GM21786 (cell line): ENCODE results near the gene SMAD4.

Experiments used
- ATAC-seq: cut with Tn5 transposase; IDR thresholded peaks from one replicate; pipeline ENCODE4 v1.9.1; 2021; ENCODE audit not compliant: unreplicated experiment

SMAD4 gene

GRCh38 chr18:51021226-51021965 is 8.6 kb upstream of the SMAD4 start:
- no peak for ATAC-seq

- no peak for ATAC-seq
Measured at GRCh38 chr18:51025512-51025911, 4.5 kb upstream of the SMAD4 start.

GRCh38 chr18:51028201-51028805 is 1.7 kb upstream of the SMAD4 start:
- ATAC-seq: peak; percentile 21

- no peak for ATAC-seq
Measured at GRCh38 chr18:51029378-51029693, 677 bp upstream of the SMAD4 start.

- peak; percentile 56 for ATAC-seq
Measured at GRCh38 chr18:51030537-51031258, 685 bp downstream of the SMAD4 start.

GRCh38 chr18:51032193-51032592 is 2.2 kb downstream of the SMAD4 start:
- ATAC-seq: no peak

- no peak for ATAC-seq
Measured at GRCh38 chr18:51037230-51037629, 7.2 kb downstream of the SMAD4 start.

GRCh38 chr18:51038110-51038509 is 8.1 kb downstream of the SMAD4 start:
- ATAC-seq: no peak

GRCh38 chr18:51039138-51040112 is 9.4 kb downstream of the SMAD4 start:
- peak; percentile 46 for ATAC-seq

- ATAC-seq: no peak
Measured at GRCh38 chr18:51041677-51042352, 11.8 kb downstream of the SMAD4 start.

GRCh38 chr18:51044928-51045585 is 15.0 kb downstream of the SMAD4 start:
- ATAC-seq: no peak

GRCh38 chr18:51048190-51048589 is 18.2 kb downstream of the SMAD4 start:
- ATAC-seq: no peak

- no peak for ATAC-seq
Measured at GRCh38 chr18:51049137-51049536, 19.1 kb downstream of the SMAD4 start.

GRCh38 chr18:51051105-51051712 is 21.2 kb downstream of the SMAD4 start:
- peak; percentile 76 for ATAC-seq

- ATAC-seq: peak; percentile 80
Measured at GRCh38 chr18:51053814-51054213, 23.8 kb downstream of the SMAD4 start.

GRCh38 chr18:51054764-51055163 is 24.8 kb downstream of the SMAD4 start:
- no peak for ATAC-seq

GRCh38 chr18:51059969-51060368 is 30.0 kb downstream of the SMAD4 start:
- ATAC-seq: no peak

- ATAC-seq: no peak
Measured at GRCh38 chr18:51064256-51064655, 34.2 kb downstream of the SMAD4 start.

GRCh38 chr18:51066273-51066672 is 36.3 kb downstream of the SMAD4 start:
- ATAC-seq: no peak

- ATAC-seq: no peak
Measured at GRCh38 chr18:51068105-51068504, 38.1 kb downstream of the SMAD4 start.
